Measurements from ENCODE around the gene HDAC4.

Gene HDAC4

GRCh38 chr2:239421851-239422250 lies 21.0 kb upstream of the HDAC4 start:
- Histone ChIP-seq H3K9me3 (ENCODE audit: low read length) (no peaks in the 10 kb centered on the region), H2AFZ (ENCODE audit: low read length) (no peak overlapping the region), H3K27me3 (ENCODE audit: insufficient read depth, low read length) (no peaks in the 10 kb centered on the region), H3K9ac (ENCODE audit: low read length) (no peak overlapping the region), H3K4me2 (ENCODE audit: low read length) (no peak overlapping the region), H3K36me3 (ENCODE audit: insufficient read depth, low read length) (no peaks in the 10 kb centered on the region), H4K20me1 (ENCODE audit: insufficient read depth, low read length) (no peaks in the 10 kb centered on the region), H3K4me1 (ENCODE audit: insufficient read depth, low read length, severe bottlenecking) (no peaks in the 10 kb centered on the region), H3F3A (ENCODE audit: insufficient read depth, low read length) (no peaks in the 10 kb centered on the region), H3K27ac (ENCODE audit: low read depth, low read length, poor library complexity, severe bottlenecking) (no peak overlapping the region), H3K9me2 (ENCODE audit: low read depth, low read length) (no peaks in the 10 kb centered on the region), H3K4me3 (ENCODE audit: low read depth, low read length, poor library complexity, severe bottlenecking) (no peak overlapping the region), H3K79me2 (ENCODE audit: insufficient read depth, low read length) (no peaks in the 10 kb centered on the region)
- TF ChIP-seq CTCF (IDR thresholded peaks at IDR 0.05; ENCODE audit: low read length) = no peak
- TF ChIP-seq EZH2 (IDR thresholded peaks at IDR 0.05; ENCODE audit: borderline replicate concordance, low read length) = no peak

GRCh38 chr2:239420082-239420481 lies 19.3 kb upstream of the HDAC4 start:
- Histone ChIP-seq H3K36me3 (ENCODE audit: insufficient read depth, low read length) (no peaks in the 10 kb centered on the region), H3K27ac (ENCODE audit: low read depth, low read length, poor library complexity, severe bottlenecking) (no peak overlapping the region), H3K9me2 (ENCODE audit: low read depth, low read length) (no peaks in the 10 kb centered on the region), H3K9me3 (ENCODE audit: low read length) (no peaks in the 10 kb centered on the region), H3K9ac (ENCODE audit: low read length) (no peak overlapping the region), H3F3A (ENCODE audit: insufficient read depth, low read length) (no peaks in the 10 kb centered on the region), H2AFZ (ENCODE audit: low read length) (no peak overlapping the region), H3K79me2 (ENCODE audit: insufficient read depth, low read length) (no peaks in the 10 kb centered on the region), H3K4me1 (ENCODE audit: insufficient read depth, low read length, severe bottlenecking) (no peaks in the 10 kb centered on the region), H4K20me1 (ENCODE audit: insufficient read depth, low read length) (no peaks in the 10 kb centered on the region), H3K27me3 (ENCODE audit: insufficient read depth, low read length) (0 out of 2 replicates have a peak, but pooled peaks cover 2% of the 10 kb centered on the region), H3K4me3 (ENCODE audit: low read depth, low read length, poor library complexity, severe bottlenecking) (no peak overlapping the region), H3K4me2 (ENCODE audit: low read length) (no peak overlapping the region)
- TF ChIP-seq CTCF (IDR thresholded peaks at IDR 0.05; ENCODE audit: low read length) (no peak), EZH2 (IDR thresholded peaks at IDR 0.05; ENCODE audit: borderline replicate concordance, low read length) (no peak)

- H3F3A ChIP-seq (ENCODE audit: insufficient read depth, low read length) = no peaks in the 10 kb centered on the region
- TF ChIP-seq CTCF (IDR thresholded peaks at IDR 0.05; ENCODE audit: low read length) (no peak), EZH2 (IDR thresholded peaks at IDR 0.05; ENCODE audit: borderline replicate concordance, low read length) (no peak)
- H3K9me3 ChIP-seq (ENCODE audit: low read length) = no peaks in the 10 kb centered on the region
- no peaks in the 10 kb centered on the region for H4K20me1 ChIP-seq (ENCODE audit: insufficient read depth, low read length)
- no peaks in the 10 kb centered on the region for H3K9me2 ChIP-seq (ENCODE audit: low read depth, low read length)
- no peaks in the 10 kb centered on the region for H3K36me3 ChIP-seq (ENCODE audit: insufficient read depth, low read length)
- H3K9ac ChIP-seq (ENCODE audit: low read length) = no peak overlapping the region
- H3K27ac ChIP-seq (ENCODE audit: low read depth, low read length, poor library complexity, severe bottlenecking) = no peak overlapping the region
- 0 out of 2 replicates have a peak, but pooled peaks cover 4% of the 10 kb centered on the region for H3K27me3 ChIP-seq (ENCODE audit: insufficient read depth, low read length)
- H3K79me2 ChIP-seq (ENCODE audit: insufficient read depth, low read length) = no peaks in the 10 kb centered on the region
- H2AFZ ChIP-seq (ENCODE audit: low read length) = no peak overlapping the region
- no peak overlapping the region for H3K4me3 ChIP-seq (ENCODE audit: low read depth, low read length, poor library complexity, severe bottlenecking)
- H3K4me1 ChIP-seq (ENCODE audit: insufficient read depth, low read length, severe bottlenecking) = no peaks in the 10 kb centered on the region
- H3K4me2 ChIP-seq (ENCODE audit: low read length) = no peak overlapping the region
These were observed 18.1 kb upstream of the HDAC4 start for GRCh38 chr2:239418918-239419317.
